Endothelial cell of umbilical vein (primary cell): ENCODE measurements around the gene JAKMIP3. TPM values are rescaled to one million over a fixed set of nuclear protein-coding genes. Genes with fewer than 3 reads are reported as not detected.

Experiments used
- BruUV-seq: library from RNA; stranded (reverse); fragments of 400-500 nt; replicated peaks from 2 replicates; lab custom pipeline; 2021; lab: Mats Ljungman, UMichigan
- CTCF ChIA-PET: fragments of 300-600, 350-600 bp; sonication (Branson Sonifier 250); formaldehyde crosslinking; loops from one replicate; lab custom pipeline; 2021; ENCODE audit warnings: antibody characterized with exemption, inconsistent platforms; lab: Charles Lee
- POLR2A ChIA-PET: fragments of 300-600, 350-600 bp; sonication (Branson Sonifier 250); formaldehyde crosslinking; loops from one replicate; lab custom pipeline; 2021; ENCODE audit warnings: antibody characterized with exemption, inconsistent platforms; lab: Charles Lee
- DNase-seq: peaks from one replicate; pipeline ENCODE4 v3.0.0-alpha.2; 2011; ENCODE audit warnings: low read depth, low spot score
- FAIRE-seq: peaks from 2 replicates; lab custom pipeline; 2011; peaks lifted over from hg19 to GRCh38; lab: Jason Lieb, UNC
- H2AFZ ChIP-seq: 2 replicates; pipeline ENCODE4 v1.6.0; 2012; ENCODE audit warnings: low read depth, low read length, control low read depth, inconsistent platforms
- H3K27ac ChIP-seq: 2 replicates; pipeline ENCODE4 v1.5.1; 2011; ENCODE audit warnings: low read depth, mild to moderate bottlenecking, control low read depth, low read length, moderate library complexity; ENCODE audit not compliant: insufficient read depth
- H3K27me3 ChIP-seq, 2 experiments: 2 replicates each; pipeline versions ENCODE4 v1.6.0 to v1.6.1; 2011; ENCODE audit warnings: low read length in 2 of 2, mixed read lengths in 1 of 2; ENCODE audit not compliant: control insufficient read depth in 2 of 2, insufficient read depth in 2 of 2
- H3K36me3 ChIP-seq, 2 experiments: 2 replicates in 1 of 2; 3 replicates in 1 of 2; pipeline ENCODE4 v1.5.1; 2011; ENCODE audit warnings: low read length in 2 of 2, mild to moderate bottlenecking in 1 of 2, moderate library complexity in 1 of 2; ENCODE audit not compliant: control insufficient read depth in 2 of 2, insufficient read depth in 2 of 2; ENCODE audit errors: extremely low read depth in 1 of 2
- H3K4me1 ChIP-seq: 3 replicates; pipeline ENCODE4 v1.5.1; 2011; ENCODE audit warnings: mild to moderate bottlenecking, low read length; ENCODE audit not compliant: control insufficient read depth, insufficient read depth; ENCODE audit errors: extremely low read depth
- H3K4me2 ChIP-seq: 2 replicates; pipeline ENCODE4 v1.6.1; 2011; ENCODE audit warnings: low read length, control low read depth, mixed read lengths; ENCODE audit not compliant: insufficient read depth
- H3K4me3 ChIP-seq, 3 experiments: fragments of 200-600 bp in 1 of 3; sonication (generic), shearing (Covaris generic) in 1 of 3; replicated peaks in 1 of 3; 2 replicates each; pipeline ENCODE4 v1.5.1; 2011 to 2016; ENCODE audit warnings: control low read depth in 3 of 3, low read length in 3 of 3, mild to moderate bottlenecking in 2 of 3, inconsistent platforms in 1 of 3, low read depth in 1 of 3, moderate library complexity in 1 of 3; ENCODE audit not compliant: insufficient read depth in 1 of 3
- H3K79me2 ChIP-seq: 2 replicates; pipeline ENCODE4 v1.6.0; 2012; ENCODE audit warnings: low read length, inconsistent platforms; ENCODE audit not compliant: control insufficient read depth, insufficient read depth
- H3K9ac ChIP-seq: replicated peaks from 2 replicates; pipeline ENCODE3; 2011; ENCODE audit warnings: low read length, control low read depth; ENCODE audit not compliant: insufficient read depth; ENCODE audit errors: extremely low read depth
- H3K9me1 ChIP-seq: replicated peaks from 3 replicates; pipeline ENCODE4 v1.6.0; 2011; ENCODE audit warnings: mild to moderate bottlenecking, low read length; ENCODE audit not compliant: control insufficient read depth, insufficient read depth; ENCODE audit errors: extremely low read depth
- H3K9me3 ChIP-seq: replicated peaks from 2 replicates; pipeline ENCODE4 v1.5.1; 2012; ENCODE audit warnings: low read length, inconsistent platforms; ENCODE audit not compliant: control insufficient read depth, insufficient read depth
- H4K20me1 ChIP-seq: replicated peaks from 2 replicates; pipeline ENCODE3; 2011; ENCODE audit warnings: mild to moderate bottlenecking, low read length; ENCODE audit not compliant: control insufficient read depth, insufficient read depth; ENCODE audit errors: extremely low read depth
- CTCF ChIP-seq, 2 donors: IDR thresholded peaks; 1 replicate in 1 of 2; 2 replicates in 1 of 2; pipeline ENCODE4 v1.5.1; 2011; ENCODE audit warnings: low read length in 2 of 2, mild to moderate bottlenecking in 2 of 2, moderate library complexity in 2 of 2, control low read depth in 1 of 2, inconsistent platforms in 1 of 2, low read depth in 1 of 2; ENCODE audit not compliant: insufficient read depth in 1 of 2; ENCODE audit errors: extremely low read depth in 1 of 2
- EZH2 ChIP-seq: IDR thresholded peaks from 2 replicates; pipeline ENCODE4 v1.6.1; 2012; ENCODE audit warnings: borderline replicate concordance, low read depth, mild to moderate bottlenecking, moderate library complexity, low read length, inconsistent platforms; ENCODE audit not compliant: severe bottlenecking
- FOS ChIP-seq: IDR thresholded peaks from 2 replicates; pipeline ENCODE4 v1.6.1; 2011; ENCODE audit warnings: mild to moderate bottlenecking, low read length, moderate library complexity, borderline replicate concordance; ENCODE audit not compliant: insufficient read depth
- GATA2 ChIP-seq: IDR thresholded peaks from 2 replicates; pipeline ENCODE4 v1.7.0; 2011; ENCODE audit warnings: low read depth, mild to moderate bottlenecking, moderate library complexity, mixed read lengths, low read length; ENCODE audit not compliant: insufficient read length, insufficient read depth
- JUN ChIP-seq: IDR thresholded peaks from 2 replicates; pipeline ENCODE4 v1.6.1; 2011; ENCODE audit warnings: borderline replicate concordance, low read depth; ENCODE audit not compliant: insufficient read length, insufficient read depth
- MAX ChIP-seq: IDR thresholded peaks from 2 replicates; pipeline ENCODE4 v1.6.1; 2011; ENCODE audit not compliant: insufficient read depth, insufficient read length
- MYC ChIP-seq: IDR thresholded peaks from one replicate; pipeline ENCODE4 v1.6.1; 2011; ENCODE audit warnings: mild to moderate bottlenecking, low read depth, low read length
- POLR2A ChIP-seq: IDR thresholded peaks from 2 replicates; pipeline ENCODE4 v1.6.1; 2012; ENCODE audit warnings: low read depth, mild to moderate bottlenecking, control low read depth, low read length
- POLR2AphosphoS5 ChIP-seq: IDR thresholded peaks from 2 replicates; pipeline ENCODE4 v1.6.1; 2012; ENCODE audit warnings: low read depth, mild to moderate bottlenecking, control low read depth, low read length, moderate library complexity; ENCODE audit not compliant: insufficient read depth
- dilution Hi-C: fragments of 300-500 bp; cut with MboI; formaldehyde crosslinking; loops from one replicate; pipeline ENCODE4 v1.15.0; 2019; ENCODE audit warnings: low sequenced_read_pairs; ENCODE audit not compliant: extremely low pct_ligation_motif_present
- intact Hi-C: fragments of 100-400 bp; cut with micrococcal nuclease; formaldehyde crosslinking; loops from one replicate; pipeline ENCODE4 v1.10.0; 2022
- polyA plus RNA-seq, 4 experiments: library from polyadenylated mRNA; depleted of rRNA in 3 of 4; stranded (reverse) in 3 of 4; unstranded in 1 of 4; fragments of >200 nt; gene quantifications; 2 replicates each; pipeline versions ENCODE4 v1.2.1 to v1.2.3, GENCODE V29; 2011 to 2012; ENCODE audit warnings: missing spikeins in 1 of 4
- total RNA-seq: library from RNA; stranded (reverse); gene quantifications from 2 replicates; pipeline ENCODE4 v1.2.3, GENCODE V29; 2021

JAKMIP3 gene
- total and polyA plus RNA-seq, 2 donors (not counting 3 experiments of a cell fraction or from before 2014, with no cell fraction given), result 0.01 TPM; not detected in 1

GRCh38 chr10:132102071-132102716 is 36.4 kb downstream of the JAKMIP3 start:
- H3K4me1 ChIP-seq, result no peaks in the 10 kb centered on the region
- no peak overlapping the region for H3K4me3 ChIP-seq
- H3K9me3 ChIP-seq, result no peaks in the 10 kb centered on the region
- no peak overlapping the region for H2AFZ ChIP-seq
- H3K4me2 ChIP-seq, result no peak overlapping the region
- H3K9me1 ChIP-seq, result no peaks in the 10 kb centered on the region
- no peak overlapping the region for H3K9ac ChIP-seq
- H3K27ac ChIP-seq, result no peak overlapping the region
- H3K27me3 ChIP-seq, result no peaks in the 10 kb centered on the region
- no peaks in the 10 kb centered on the region for H3K36me3 ChIP-seq
- H4K20me1 ChIP-seq, result no peaks in the 10 kb centered on the region
- ChIA-PET POLR2A (no interaction called here), CTCF (no interaction called here)
- intact Hi-C loops (no loop called here), dilution Hi-C loops (no loop called here)
- no peak for FAIRE-seq
- DNase-seq, result no peak
- TF ChIP-seq MYC, result no peak
- TF ChIP-seq MAX, result no peak
- no peak for TF ChIP-seq POLR2A
- no peak for TF ChIP-seq CTCF (IDR thresholded peaks at IDR 0.05; ENCODE audit: extremely low read depth in 1 of 2, insufficient read depth in 1 of 2, low read depth in 1 of 2, low read length in 2 of 2)
- TF ChIP-seq POLR2AphosphoS5, result no peak
- TF ChIP-seq JUN, result no peak
- TF ChIP-seq FOS, result no peak
- TF ChIP-seq GATA2, result no peak
- no peak for TF ChIP-seq EZH2
- BruUV-seq, result no TSS peak
- H3K79me2 ChIP-seq, result no peaks in the 10 kb centered on the region
